ENCODE data around the gene REG4.
"Not testable (repeated sequence)": the region's sequence is repeated elsewhere in the genome, so short reads cannot be mapped to it uniquely, and the experiment has no call there.

Gene REG4

DNA sequence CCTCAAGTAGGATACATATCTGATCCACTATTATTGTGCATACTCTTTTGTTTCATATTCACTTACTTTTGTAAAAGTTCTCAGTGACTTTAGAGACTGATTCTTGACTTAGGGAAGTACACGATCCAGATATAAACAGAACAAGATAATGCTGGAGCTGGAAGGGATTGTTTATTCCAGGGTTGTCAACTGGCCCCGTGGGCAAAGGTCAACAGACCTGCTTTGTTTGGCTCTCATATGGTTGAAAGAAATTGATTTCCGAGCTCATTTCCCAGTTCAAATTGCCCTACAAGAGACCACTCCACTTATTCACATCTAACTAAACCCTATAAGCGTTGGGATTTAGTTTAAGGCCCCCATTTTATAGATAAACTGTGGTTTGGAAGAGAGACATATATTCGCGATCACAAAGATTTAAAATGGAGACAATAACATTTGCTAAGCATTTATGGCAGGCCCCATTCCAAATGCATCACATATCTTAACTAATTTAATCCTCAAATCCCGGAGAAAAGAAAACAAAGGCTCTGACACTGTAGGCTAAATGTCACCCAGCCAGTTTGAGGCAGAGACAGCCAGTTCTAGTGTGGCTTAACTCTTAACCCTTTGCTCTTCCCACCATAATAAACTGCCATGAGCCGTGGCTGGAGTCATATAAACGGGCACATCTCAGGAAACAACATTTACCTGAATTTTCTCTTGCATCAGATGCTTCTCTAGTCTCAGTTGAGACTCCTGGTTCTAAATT lies 20.6 kb downstream of the REG4 start:
- no peak overlapping the region for H3K9ac ChIP-seq (ENCODE audit: low read depth, low read length)
- no peaks in the 10 kb centered on the region for H3K27me3 ChIP-seq (ENCODE audit: control insufficient read depth, insufficient read depth, low read length)
- no peak overlapping the region for H3K4me3 ChIP-seq (ENCODE audit: low read depth, low read length)
- no peaks in the 10 kb centered on the region for H3K4me1 ChIP-seq (ENCODE audit: control insufficient read depth, insufficient read depth, low read length)
- no peaks in the 10 kb centered on the region for H3K9me3 ChIP-seq (ENCODE audit: control insufficient read depth, insufficient read depth, low read length)
- H3K36me3 ChIP-seq (ENCODE audit: control insufficient read depth, insufficient read depth, low read length), result no peaks in the 10 kb centered on the region

DNA sequence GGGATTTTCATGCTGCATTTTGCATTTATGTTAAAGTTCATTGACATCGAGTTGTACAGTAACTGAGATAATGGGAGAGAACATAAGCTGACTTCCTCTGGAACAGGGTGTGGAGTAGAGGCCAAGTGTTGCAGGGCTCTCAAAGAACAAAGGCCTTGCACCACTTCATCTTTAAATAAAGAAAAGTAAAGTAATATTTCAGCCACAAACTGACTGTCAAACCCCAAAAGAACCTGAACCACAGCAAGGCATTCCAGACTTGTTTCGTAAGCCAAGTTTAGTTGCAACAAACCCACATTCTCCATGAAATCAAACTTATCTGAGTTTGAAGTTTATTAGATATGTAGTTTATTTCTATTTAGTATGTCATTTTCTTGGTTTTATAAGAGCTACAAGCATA lies 23.5 kb downstream of the REG4 start:
- H3K27me3 ChIP-seq (ENCODE audit: control insufficient read depth, insufficient read depth, low read length), result no peaks in the 10 kb centered on the region

DNA sequence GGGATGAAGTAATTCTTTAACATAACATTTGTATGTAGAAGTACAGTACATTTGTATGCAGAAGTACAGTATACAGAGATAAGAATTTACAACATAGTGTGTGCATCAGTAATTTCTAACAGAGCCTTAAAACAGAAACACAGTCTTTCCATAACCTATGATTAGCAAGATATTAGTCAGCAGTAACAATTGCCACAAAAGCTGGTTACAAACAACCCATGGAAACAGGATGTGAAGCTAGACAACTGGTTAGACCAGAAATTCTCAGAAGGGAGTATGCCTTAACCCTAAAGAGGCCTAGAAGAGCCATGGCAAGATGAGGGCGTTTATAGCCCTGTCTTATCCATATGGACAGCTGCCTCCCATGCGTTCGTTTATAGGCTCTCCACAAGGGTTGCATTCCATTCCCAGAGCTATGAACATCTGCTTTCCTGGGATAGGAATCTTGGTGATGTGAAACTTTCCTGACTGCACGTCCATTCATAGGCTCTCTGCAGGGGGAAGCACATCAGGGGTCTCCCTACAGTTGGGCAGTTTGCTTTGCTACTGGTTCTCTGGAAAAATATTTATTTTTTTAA lies 24.7 kb downstream of the REG4 start:
- H3K36me3 ChIP-seq (ENCODE audit: control insufficient read depth, insufficient read depth, low read length); H3K4me3 ChIP-seq (ENCODE audit: low read depth, low read length); H3K27me3 ChIP-seq (ENCODE audit: control insufficient read depth, insufficient read depth, low read length); H3K9me3 ChIP-seq (ENCODE audit: control insufficient read depth, insufficient read depth, low read length); H3K4me1 ChIP-seq (ENCODE audit: control insufficient read depth, insufficient read depth, low read length); H3K9ac ChIP-seq (ENCODE audit: low read depth, low read length): not testable (repeated sequence)

More for the DNA sequence above, 23.5 kb downstream of the REG4 start:
- no peaks in the 10 kb centered on the region for H3K36me3 ChIP-seq (ENCODE audit: control insufficient read depth, insufficient read depth, low read length)
- H3K4me1 ChIP-seq (ENCODE audit: control insufficient read depth, insufficient read depth, low read length), result no peaks in the 10 kb centered on the region
- no peaks in the 10 kb centered on the region for H3K9me3 ChIP-seq (ENCODE audit: control insufficient read depth, insufficient read depth, low read length)
- no peak overlapping the region for H3K4me3 ChIP-seq (ENCODE audit: low read depth, low read length)
- H3K9ac ChIP-seq (ENCODE audit: low read depth, low read length), result no peak overlapping the region

- H3K4me1 ChIP-seq (ENCODE audit: control insufficient read depth, insufficient read depth, low read length), result not testable (repeated sequence)
These were observed 25.2 kb downstream of the REG4 start for GRCh38 chr1:119786046-119786445.

DNA sequence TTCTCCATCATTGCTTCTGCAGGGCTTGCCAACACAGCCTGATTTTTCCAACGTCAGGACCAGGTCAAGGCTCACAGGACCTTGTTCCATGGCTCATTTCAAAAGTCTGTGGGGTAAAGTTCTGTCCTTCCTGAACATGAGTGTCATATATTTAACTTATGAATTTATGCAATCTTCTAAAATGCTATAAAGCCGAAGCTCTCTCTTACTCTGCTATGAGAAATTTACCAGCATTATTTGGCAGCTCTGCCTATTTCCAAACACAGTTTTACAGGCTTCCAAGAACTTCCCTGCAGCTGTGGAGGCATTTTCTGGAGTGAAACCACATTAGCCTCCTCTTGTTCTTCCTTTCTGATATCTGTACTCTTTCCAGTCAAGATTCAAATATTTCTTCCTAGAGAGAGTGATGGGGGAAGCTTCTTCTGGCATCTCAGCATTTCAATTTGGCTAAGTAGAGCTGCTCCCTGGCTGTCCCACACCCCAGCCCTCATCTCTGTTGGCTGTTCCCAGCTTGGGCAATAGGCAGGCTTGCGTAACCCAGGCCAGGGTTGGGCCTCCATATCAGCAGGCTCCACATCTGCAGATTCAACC lies 27.0 kb downstream of the REG4 start:
- Histone ChIP-seq H3K9me3 (ENCODE audit: control insufficient read depth, insufficient read depth, low read length) (no peaks in the 10 kb centered on the region), H3K4me3 (ENCODE audit: low read depth, low read length) (no peak overlapping the region), H3K9ac (ENCODE audit: low read depth, low read length) (no peak overlapping the region), H3K36me3 (ENCODE audit: control insufficient read depth, insufficient read depth, low read length) (no peaks in the 10 kb centered on the region), H3K27me3 (ENCODE audit: control insufficient read depth, insufficient read depth, low read length) (no peaks in the 10 kb centered on the region), H3K4me1 (ENCODE audit: control insufficient read depth, insufficient read depth, low read length) (no peaks in the 10 kb centered on the region)

More at GRCh38 chr1:119786046-119786445, 25.2 kb downstream of the REG4 start:
- H3K36me3 ChIP-seq (ENCODE audit: control insufficient read depth, insufficient read depth, low read length); H3K4me3 ChIP-seq (ENCODE audit: low read depth, low read length); H3K27me3 ChIP-seq (ENCODE audit: control insufficient read depth, insufficient read depth, low read length); H3K9me3 ChIP-seq (ENCODE audit: control insufficient read depth, insufficient read depth, low read length); H3K9ac ChIP-seq (ENCODE audit: low read depth, low read length): not testable (repeated sequence)

DNA sequence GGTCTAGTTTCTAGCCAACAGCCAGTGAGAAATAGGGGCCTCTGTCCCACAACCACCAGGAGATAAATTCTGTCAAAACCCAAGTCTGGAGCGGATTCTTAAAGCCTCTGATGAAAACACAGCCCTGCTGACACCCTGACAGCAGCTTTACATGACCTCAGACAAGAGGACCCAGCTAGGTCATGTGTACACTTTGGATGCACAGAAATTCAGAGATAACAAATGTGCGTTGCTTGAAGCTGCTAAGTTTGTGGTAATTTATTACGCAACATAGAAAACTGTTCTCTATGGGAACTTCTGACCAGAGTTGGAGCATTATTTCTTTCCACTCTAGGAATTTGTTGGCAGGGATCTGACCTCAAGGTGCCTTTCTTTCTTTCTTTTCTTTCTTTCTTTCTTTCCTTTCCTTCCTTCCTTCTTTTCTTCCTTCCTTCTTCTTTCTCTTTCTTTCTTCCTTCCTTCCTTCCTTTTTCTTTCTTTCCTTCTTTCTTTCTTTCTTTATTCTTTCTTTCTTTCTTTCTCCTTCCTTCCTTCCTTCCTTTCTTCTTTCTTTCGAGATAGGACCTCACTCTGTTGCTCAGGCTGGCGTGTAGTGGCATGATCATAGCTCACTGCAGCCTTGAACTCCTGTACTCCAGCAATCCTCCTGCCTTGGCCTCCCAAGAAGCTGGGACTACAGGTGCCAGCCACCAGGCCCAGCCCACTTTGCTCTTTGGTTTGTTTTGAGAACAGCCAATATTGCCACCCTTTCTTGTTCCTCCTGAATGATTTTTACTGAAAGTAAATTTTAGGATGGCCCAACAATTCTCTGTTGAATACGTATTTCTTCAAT lies 27.7 kb downstream of the REG4 start:
- no peaks in the 10 kb centered on the region for H3K9me3 ChIP-seq (ENCODE audit: control insufficient read depth, insufficient read depth, low read length)
- no peaks in the 10 kb centered on the region for H3K36me3 ChIP-seq (ENCODE audit: control insufficient read depth, insufficient read depth, low read length)
- H3K9ac ChIP-seq (ENCODE audit: low read depth, low read length), result no peak overlapping the region
- H3K4me1 ChIP-seq (ENCODE audit: control insufficient read depth, insufficient read depth, low read length), result no peaks in the 10 kb centered on the region
- H3K4me3 ChIP-seq (ENCODE audit: low read depth, low read length), result no peak overlapping the region
- no peaks in the 10 kb centered on the region for H3K27me3 ChIP-seq (ENCODE audit: control insufficient read depth, insufficient read depth, low read length)

- no peaks in the 10 kb centered on the region for H3K27me3 ChIP-seq (ENCODE audit: control insufficient read depth, insufficient read depth, low read length)
- H3K9ac ChIP-seq (ENCODE audit: low read depth, low read length), result no peak overlapping the region
- H3K36me3 ChIP-seq (ENCODE audit: control insufficient read depth, insufficient read depth, low read length), result no peaks in the 10 kb centered on the region
- no peaks in the 10 kb centered on the region for H3K9me3 ChIP-seq (ENCODE audit: control insufficient read depth, insufficient read depth, low read length)
- no peak overlapping the region for H3K4me3 ChIP-seq (ENCODE audit: low read depth, low read length)
- H3K4me1 ChIP-seq (ENCODE audit: control insufficient read depth, insufficient read depth, low read length), result no peaks in the 10 kb centered on the region
These were observed 28.5 kb downstream of the REG4 start for GRCh38 chr1:119782631-119783325.

DNA sequence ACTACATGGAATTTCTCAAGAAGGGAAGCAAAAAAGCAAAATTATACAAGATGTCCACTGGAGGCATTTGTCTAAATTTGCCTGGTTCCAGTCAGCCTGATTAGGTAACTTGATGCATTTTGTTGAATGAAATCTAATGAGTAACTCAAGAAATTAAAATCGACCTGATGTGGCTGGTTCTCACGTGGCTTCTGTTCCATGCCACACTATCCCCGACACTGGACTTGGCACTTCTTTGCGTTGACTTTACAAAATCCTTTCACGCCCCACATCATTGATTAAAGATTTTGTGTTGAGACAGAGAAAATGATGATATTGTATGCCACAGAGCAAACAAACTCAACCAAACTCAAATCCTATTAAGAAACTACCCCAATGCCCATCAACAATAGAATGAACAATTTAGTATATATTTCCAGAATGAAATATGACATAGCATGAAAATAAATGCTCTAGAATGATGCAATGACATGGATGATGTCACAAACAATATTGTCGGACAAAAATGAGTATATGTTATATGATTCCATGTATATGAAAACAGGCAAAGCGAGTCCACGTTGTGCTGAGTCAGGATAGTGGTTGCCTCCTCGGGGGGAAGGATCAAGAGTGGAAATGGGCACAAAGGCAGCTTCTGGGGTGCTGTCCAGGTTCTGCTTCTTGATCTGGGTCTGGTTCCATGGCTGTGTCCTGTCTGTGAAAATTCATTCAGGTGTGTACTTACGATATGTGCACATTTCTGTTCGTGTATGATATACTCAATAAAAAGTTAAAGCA lies 29.6 kb downstream of the REG4 start:
- no peaks in the 10 kb centered on the region for H3K27me3 ChIP-seq (ENCODE audit: control insufficient read depth, insufficient read depth, low read length)
- no peak overlapping the region for H3K4me3 ChIP-seq (ENCODE audit: low read depth, low read length)
- H3K36me3 ChIP-seq (ENCODE audit: control insufficient read depth, insufficient read depth, low read length), result no peaks in the 10 kb centered on the region
- H3K9ac ChIP-seq (ENCODE audit: low read depth, low read length), result no peak overlapping the region
- no peaks in the 10 kb centered on the region for H3K9me3 ChIP-seq (ENCODE audit: control insufficient read depth, insufficient read depth, low read length)
- H3K4me1 ChIP-seq (ENCODE audit: control insufficient read depth, insufficient read depth, low read length), result no peaks in the 10 kb centered on the region

DNA sequence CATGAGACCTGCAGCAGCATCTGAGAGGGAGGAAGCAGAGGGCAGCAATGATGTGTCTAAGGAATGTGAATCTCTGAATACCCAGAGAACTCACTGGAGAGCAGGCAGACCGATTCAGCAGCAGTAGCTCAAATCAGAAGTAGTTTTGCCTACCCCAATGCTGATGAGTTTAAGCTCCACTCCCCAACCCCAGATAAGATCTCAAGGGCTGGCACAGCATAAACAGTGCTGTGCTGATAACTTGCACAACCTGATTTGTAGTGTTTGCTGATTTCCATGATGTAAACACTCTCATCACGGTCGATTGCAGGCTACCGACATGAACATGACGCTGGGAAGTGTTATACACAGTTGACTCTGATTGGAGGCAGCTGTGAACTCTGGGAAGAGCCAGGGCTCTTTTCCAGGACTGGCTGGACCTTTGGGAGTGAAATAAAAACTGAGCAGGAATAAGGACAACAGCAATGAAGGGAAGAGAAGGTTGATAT lies 31.3 kb downstream of the REG4 start:
- H3K4me3 ChIP-seq (ENCODE audit: low read depth, low read length), result no peak overlapping the region
- H3K9ac ChIP-seq (ENCODE audit: low read depth, low read length), result no peak overlapping the region
- H3K36me3 ChIP-seq (ENCODE audit: control insufficient read depth, insufficient read depth, low read length), result no peaks in the 10 kb centered on the region
- no peaks in the 10 kb centered on the region for H3K4me1 ChIP-seq (ENCODE audit: control insufficient read depth, insufficient read depth, low read length)
- no peaks in the 10 kb centered on the region for H3K9me3 ChIP-seq (ENCODE audit: control insufficient read depth, insufficient read depth, low read length)
- no peaks in the 10 kb centered on the region for H3K27me3 ChIP-seq (ENCODE audit: control insufficient read depth, insufficient read depth, low read length)

DNA sequence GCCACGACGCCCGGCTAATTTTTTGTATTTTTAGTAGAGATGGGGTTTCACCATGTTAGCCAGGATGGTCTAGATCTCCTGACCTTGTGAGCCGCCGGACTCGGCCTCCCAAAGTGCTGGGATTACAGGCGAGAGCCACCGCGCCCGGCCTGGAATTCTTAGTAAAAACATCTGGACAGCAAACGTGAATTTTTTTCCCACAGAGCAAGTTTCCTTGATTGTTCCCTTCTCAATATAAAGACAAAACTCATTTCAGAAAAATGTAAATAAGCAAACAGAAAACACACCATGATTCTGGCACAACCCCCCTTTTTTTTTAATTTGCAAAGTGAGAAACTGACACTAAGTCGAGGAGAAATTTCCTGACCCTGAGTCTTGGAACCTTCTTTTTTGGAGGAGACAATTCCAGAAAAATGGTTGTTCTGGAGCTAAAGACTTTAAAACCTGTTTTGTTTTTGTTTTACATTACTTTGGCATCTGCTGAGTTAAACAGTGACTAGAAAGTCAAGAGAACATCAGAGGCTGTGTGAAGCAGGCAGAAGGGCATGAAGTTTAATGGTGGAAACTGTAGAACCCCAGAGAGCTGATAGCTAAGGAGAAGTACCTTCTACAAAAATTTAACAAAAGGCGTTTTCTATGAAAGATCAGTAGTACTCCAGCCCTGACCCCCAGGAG lies 32.2 kb downstream of the REG4 start:
- H3K36me3 ChIP-seq (ENCODE audit: control insufficient read depth, insufficient read depth, low read length), result no peaks in the 10 kb centered on the region
- no peak overlapping the region for H3K9ac ChIP-seq (ENCODE audit: low read depth, low read length)
- no peaks in the 10 kb centered on the region for H3K27me3 ChIP-seq (ENCODE audit: control insufficient read depth, insufficient read depth, low read length)
- H3K4me3 ChIP-seq (ENCODE audit: low read depth, low read length), result no peak overlapping the region
- peaks cover under 1% of the 10 kb centered on the region for H3K4me1 ChIP-seq (ENCODE audit: control insufficient read depth, insufficient read depth, low read length)
- no peaks in the 10 kb centered on the region for H3K9me3 ChIP-seq (ENCODE audit: control insufficient read depth, insufficient read depth, low read length)
